Small intestine (tissue), 7 donors: ENCODE measurements around the gene SCAF4. TPM values are rescaled to one million over a fixed set of nuclear protein-coding genes. Genes with fewer than 3 reads are reported as not detected.

ENCODE experiments used
- DNase-seq, 2 donors: peaks; one replicate each; pipeline versions ENCODE4 v3.0.0 to v3.0.0-alpha.2; 2013
- FAIRE-seq: peaks from 2 replicates; lab custom pipeline; 2012; peaks lifted over from hg19 to GRCh38; lab: Jason Lieb, UNC
- H3K27ac ChIP-seq, 3 donors: one replicate each; pipeline ENCODE4 v1.5.1; 2013; ENCODE audit warnings: low read length in 2 of 3, mild to moderate bottlenecking in 2 of 3, control low read depth in 1 of 3, inconsistent platforms in 1 of 3, low read depth in 1 of 3, moderate library complexity in 1 of 3
- H3K27me3 ChIP-seq, 3 donors: one replicate each; pipeline ENCODE4 v1.6.1; 2013; ENCODE audit warnings: low read length in 3 of 3, inconsistent platforms in 1 of 3; ENCODE audit not compliant: control insufficient read depth in 3 of 3, insufficient read depth in 3 of 3
- H3K36me3 ChIP-seq, 3 donors: one replicate each; pipeline ENCODE4 v1.6.1; 2013; ENCODE audit warnings: low read length in 3 of 3, inconsistent platforms in 1 of 3, low read depth in 1 of 3, mild to moderate bottlenecking in 1 of 3, moderate library complexity in 1 of 3; ENCODE audit not compliant: control insufficient read depth in 3 of 3, insufficient read depth in 2 of 3
- H3K4me1 ChIP-seq, 3 donors: one replicate each; pipeline ENCODE4 v1.6.1; 2013; ENCODE audit warnings: low read length in 2 of 3, inconsistent platforms in 1 of 3, low read depth in 1 of 3, mild to moderate bottlenecking in 1 of 3, moderate library complexity in 1 of 3; ENCODE audit not compliant: control insufficient read depth in 3 of 3, insufficient read depth in 2 of 3
- H3K4me3 ChIP-seq, 3 donors: one replicate each; pipeline ENCODE4 v1.5.1; 2013; ENCODE audit warnings: low read length in 3 of 3, control low read depth in 1 of 3, inconsistent platforms in 1 of 3, low read depth in 1 of 3, mild to moderate bottlenecking in 1 of 3, moderate library complexity in 1 of 3
- H3K9me3 ChIP-seq, 2 donors: one replicate each; pipeline ENCODE4 v1.6.1; 2013; ENCODE audit warnings: low read depth in 1 of 2, low read length in 1 of 2; ENCODE audit not compliant: control insufficient read depth in 2 of 2, insufficient read depth in 1 of 2
- WGBS, 3 donors: extraction: QIAGEN DNeasy Blood & Tissue Kit; methylation state at CpG; one replicate each; pipeline ENCODE4 v1.1.7; 2013; 5-methylcytosine and 5-hydroxymethylcytosine counted together
- polyA plus RNA-seq, 4 donors: library from polyadenylated mRNA; stranded (reverse) in 3 of 4; unstranded in 1 of 4; fragments of 200-250 nt in 3 of 4; fragments of 120-200 nt in 1 of 4; gene quantifications; one replicate each; pipeline versions ENCODE4 v1.2.1 to v1.2.3, GENCODE V29; 2013
- donor health status: healthy with polysubstance abuse.
- donor health status: control.
- donor health status: control.
- donor health status: Bipolar disorder and iron deficiency.
- donor health status: healthy.

SCAF4 gene
- polyA plus RNA-seq, 4 donors = 10.0 to 42.7 (median 12.3) TPM

GRCh38 chr21:31733551-31734149, 1.7 kb upstream of the SCAF4 start:
- Histone ChIP-seq H3K36me3 (no peaks in the 10 kb centered on the region), H3K27me3 (no peaks in the 10 kb centered on the region), H3K4me3 (no peak overlapping the region), H3K27ac (no peak overlapping the region), H3K4me1 (peaks cover 10 to 12% (median 11%) of the 10 kb centered on the region in 3 donors), H3K9me3 (no peaks in the 10 kb centered on the region)
- FAIRE-seq (no peak), DNase-seq (peak; percentile 12 to 46)
- 15 to 47% (median 39%) methylated on average over 6 of the region's 6 CpGs for WGBS, 3 donors

GRCh38 chr21:31732597-31733550, 956 bp upstream of the SCAF4 start:
- H3K4me3 ChIP-seq = peak overlapping the region; percentile 31 to 99 (median 98)
- H3K9me3 ChIP-seq = no peaks in the 10 kb centered on the region
- H3K4me1 ChIP-seq = peaks cover 11 to 15% (median 12%) of the 10 kb centered on the region in 3 donors
- DNase-seq (no peak), FAIRE-seq (no peak)
- H3K27me3 ChIP-seq = no peaks in the 10 kb centered on the region
- no peaks in the 10 kb centered on the region for H3K36me3 ChIP-seq
- 18 to 23% (median 22%) methylated on average over 20 of the region's 20 CpGs for WGBS, 3 donors
- peak overlapping the region; percentile 57 to 91 (median 82) for H3K27ac ChIP-seq

GRCh38 chr21:31731056-31731856, 662 bp downstream of the SCAF4 start:
- Histone ChIP-seq H3K27me3 (no peaks in the 10 kb centered on the region), H3K27ac (peak overlapping the region; percentile 92 to 97 (median 93)), H3K4me1 (peaks cover 12 to 17% (median 14%) of the 10 kb centered on the region in 3 donors), H3K36me3 (peaks cover 0 to 10% (median 0%) of the 10 kb centered on the region in 3 donors), H3K9me3 (no peaks in the 10 kb centered on the region), H3K4me3 (peak overlapping the region; percentile 67 to 99 (median 98))
- FAIRE-seq = no peak
- 0 to 1% (median 1%) methylated on average over 70 to 86 of the region's 86 CpGs for WGBS, 3 donors
- peak; percentile 84 to 91 for DNase-seq

GRCh38 chr21:31730712-31731055, 1.2 kb downstream of the SCAF4 start:
- WGBS, 3 donors = 0 to 1% (median 0%) methylated on average over 14 of the region's 14 CpGs

GRCh38 chr21:31729622-31730343, 2.1 kb downstream of the SCAF4 start:
- Histone ChIP-seq H3K4me1 (peaks cover 12 to 18% (median 14%) of the 10 kb centered on the region in 3 donors), H3K27me3 (no peaks in the 10 kb centered on the region), H3K4me3 (peak overlapping the region in 2 of 3 donors; percentile 67 to 98), H3K27ac (peak overlapping the region in 1 of 3 donors; percentile 93), H3K9me3 (no peaks in the 10 kb centered on the region), H3K36me3 (peaks cover 0 to 12% (median 0%) of the 10 kb centered on the region in 3 donors)
- 50 to 61% (median 56%) methylated on average over 4 of the region's 4 CpGs for WGBS, 3 donors
- no peak for FAIRE-seq
- DNase-seq = no peak

More at GRCh38 chr21:31730712-31731055, 1.2 kb downstream of the SCAF4 start:
- Histone ChIP-seq H3K27ac (peak overlapping the region; percentile 92 to 97 (median 93)), H3K4me3 (peak overlapping the region; percentile 67 to 99 (median 98)), H3K9me3 (no peaks in the 10 kb centered on the region), H3K27me3 (no peaks in the 10 kb centered on the region), H3K4me1 (peaks cover 12 to 18% (median 14%) of the 10 kb centered on the region in 3 donors), H3K36me3 (peaks cover 0 to 12% (median 0%) of the 10 kb centered on the region in 3 donors)
- FAIRE-seq (no peak), DNase-seq (no peak)

GRCh38 chr21:31728952-31729351, 3.0 kb downstream of the SCAF4 start:
- FAIRE-seq (no peak), DNase-seq (peak in 1 of 2 donors; percentile 5)
- H3K4me1 ChIP-seq = peaks cover 12 to 18% (median 14%) of the 10 kb centered on the region in 3 donors
- H3K9me3 ChIP-seq = no peaks in the 10 kb centered on the region
- peaks cover 0 to 12% (median 0%) of the 10 kb centered on the region in 3 donors for H3K36me3 ChIP-seq
- H3K4me3 ChIP-seq = no peak overlapping the region
- H3K27me3 ChIP-seq = no peaks in the 10 kb centered on the region
- 64 to 74% (median 66%) methylated on average over 3 of the region's 3 CpGs for WGBS, 3 donors
- H3K27ac ChIP-seq = no peak overlapping the region

GRCh38 chr21:31728191-31728590, 3.7 kb downstream of the SCAF4 start:
- FAIRE-seq (no peak), DNase-seq (no peak)
- Histone ChIP-seq H3K36me3 (peaks cover 0 to 12% (median 0%) of the 10 kb centered on the region in 3 donors), H3K27ac (no peak overlapping the region), H3K4me1 (peaks cover 6 to 18% (median 10%) of the 10 kb centered on the region in 3 donors), H3K27me3 (no peaks in the 10 kb centered on the region), H3K9me3 (no peaks in the 10 kb centered on the region), H3K4me3 (no peak overlapping the region)
- WGBS, 3 donors = 79 to 88% (median 81%) methylated on average over 2 of the region's 2 CpGs
